Limb (tissue), 2 donors: ENCODE measurements around the gene ADCY2.
A peak's percentile ranks its signal among the peaks of the same experiment; 100 is the strongest.

Experiments used
- DNase-seq, 2 donors: peaks; one replicate each; pipeline ENCODE4 v3.0.0-alpha.2; 2016; ENCODE audit errors: extremely low spot score in 2 of 2

The ADCY2 gene

GRCh38 chr5:7437836-7438235 is 41.9 kb downstream of the ADCY2 start:
- DNase-seq = no peak

GRCh38 chr5:7445068-7445467 is 49.1 kb downstream of the ADCY2 start:
- DNase-seq = no peak

DNA sequence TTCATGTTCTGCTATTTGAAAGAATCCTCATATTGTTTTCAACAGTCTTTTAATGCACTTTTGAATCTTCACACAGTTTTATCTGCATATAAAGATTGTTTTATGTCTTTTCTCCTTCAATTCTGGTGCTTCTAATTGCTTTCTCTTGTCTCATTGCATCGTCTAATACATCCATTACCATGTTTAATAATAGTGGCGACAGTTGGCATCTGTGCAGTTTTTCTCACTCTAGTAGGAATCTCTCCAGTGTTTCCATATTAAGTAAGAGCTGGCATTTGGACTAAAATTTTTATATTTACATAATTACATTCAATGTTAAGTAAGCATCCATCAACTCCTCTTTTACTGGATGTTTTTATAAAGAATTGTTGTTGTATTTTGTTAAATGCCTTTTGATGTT is 49.9 kb downstream of the ADCY2 start:
- no peak for DNase-seq

DNA sequence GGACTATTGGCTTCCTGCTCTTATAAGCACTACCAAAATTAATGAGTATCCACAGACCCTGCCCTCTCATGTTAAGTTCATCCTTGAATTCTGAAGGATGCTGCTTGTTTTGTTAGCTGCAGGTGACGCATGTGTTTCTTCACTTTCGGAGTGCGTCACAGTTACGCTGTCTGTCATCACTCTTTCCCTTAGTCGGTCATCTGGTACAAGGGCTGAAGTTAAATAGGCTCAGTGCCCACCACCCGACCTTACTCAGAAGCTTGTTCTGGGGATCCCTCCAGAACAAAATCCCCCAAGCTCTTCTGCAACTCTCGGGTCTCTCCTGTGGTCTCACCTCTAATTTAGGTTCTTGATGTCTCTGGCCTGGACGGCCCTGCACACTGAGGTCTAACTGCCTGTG is 51.0 kb downstream of the ADCY2 start:
- DNase-seq = no peak

- DNase-seq = no peak
These were observed 58.0 kb downstream of the ADCY2 start for GRCh38 chr5:7453947-7454346.

DNA sequence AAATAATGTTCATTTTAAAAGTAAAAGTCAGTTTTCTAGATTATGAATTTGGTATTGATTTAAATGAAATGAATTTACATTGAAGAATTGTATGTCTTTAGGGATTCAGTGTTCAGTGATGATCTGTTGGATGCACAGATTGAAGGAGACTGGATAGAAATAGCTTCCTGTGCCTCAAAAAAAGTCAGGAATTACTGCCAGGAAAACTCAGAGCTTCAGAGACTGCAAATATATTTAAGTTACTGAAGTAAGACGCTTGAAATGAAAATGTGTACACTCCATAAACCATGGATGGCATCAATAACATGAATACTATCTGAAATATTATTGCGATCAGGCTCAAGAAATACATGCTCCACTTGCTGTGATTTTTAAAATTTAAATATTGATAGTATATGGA is 60.3 kb downstream of the ADCY2 start:
- DNase-seq = no peak

GRCh38 chr5:7461371-7461770 is 65.4 kb downstream of the ADCY2 start:
- DNase-seq = peak in 1 of 2 donors; percentile 12

DNA sequence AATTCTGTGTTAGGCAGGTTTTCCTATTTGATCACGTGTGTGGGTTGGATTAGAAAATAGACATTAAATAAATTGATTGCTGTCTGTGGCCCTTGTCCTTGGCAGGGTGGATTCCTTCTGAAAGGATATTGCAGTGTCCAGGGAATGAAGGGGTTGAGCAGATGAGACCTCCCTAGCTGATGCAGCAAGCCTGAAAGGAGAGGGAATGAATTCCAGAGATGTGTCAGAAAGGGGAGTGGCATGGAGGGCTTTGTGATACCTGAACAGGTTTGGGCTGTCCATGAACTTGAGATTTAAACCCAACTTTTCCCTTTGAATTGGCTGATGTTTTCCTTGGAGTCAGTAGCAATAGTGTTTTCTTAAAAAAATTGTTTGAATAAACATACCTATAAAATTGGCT is 66.8 kb downstream of the ADCY2 start:
- no peak for DNase-seq

DNA sequence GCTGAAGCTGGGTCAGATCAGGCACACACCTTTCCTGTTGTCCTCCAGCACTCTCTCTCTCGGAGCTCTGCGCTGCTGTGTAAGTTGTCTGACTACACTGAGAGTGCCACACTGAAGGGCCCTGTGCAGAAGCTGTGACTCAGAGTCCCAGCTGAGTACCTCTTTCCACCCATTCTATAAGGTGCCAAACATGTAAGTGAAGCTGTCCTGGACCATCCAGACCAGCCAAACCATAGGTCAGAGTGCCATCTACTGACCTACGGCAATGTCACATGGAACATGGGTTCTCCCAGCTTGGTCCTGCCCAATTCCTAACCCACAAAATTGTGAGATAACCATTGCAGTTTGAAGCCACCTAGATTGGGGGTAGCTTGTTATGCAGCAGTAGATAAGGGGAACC is 68.2 kb downstream of the ADCY2 start:
- no peak for DNase-seq

DNA sequence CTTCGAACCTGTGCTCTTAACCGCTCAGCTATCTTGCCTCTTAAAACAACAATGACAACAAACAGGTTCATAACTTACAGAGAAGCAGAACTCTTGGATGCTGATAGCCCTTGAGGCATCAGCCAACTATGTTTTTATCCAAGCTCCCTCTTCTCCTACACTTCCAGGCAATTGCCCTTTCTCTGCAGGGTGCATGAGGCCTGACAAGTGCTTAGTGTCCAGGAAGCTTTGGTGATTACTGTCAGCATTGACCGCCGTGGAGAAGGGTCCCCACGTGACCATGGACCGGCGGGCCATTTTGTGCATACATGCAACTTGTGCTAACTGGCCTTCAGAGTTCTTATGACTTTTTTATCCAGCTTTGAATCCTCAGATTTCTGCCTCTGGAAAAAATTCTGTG is 71.2 kb downstream of the ADCY2 start:
- no peak for DNase-seq

DNA sequence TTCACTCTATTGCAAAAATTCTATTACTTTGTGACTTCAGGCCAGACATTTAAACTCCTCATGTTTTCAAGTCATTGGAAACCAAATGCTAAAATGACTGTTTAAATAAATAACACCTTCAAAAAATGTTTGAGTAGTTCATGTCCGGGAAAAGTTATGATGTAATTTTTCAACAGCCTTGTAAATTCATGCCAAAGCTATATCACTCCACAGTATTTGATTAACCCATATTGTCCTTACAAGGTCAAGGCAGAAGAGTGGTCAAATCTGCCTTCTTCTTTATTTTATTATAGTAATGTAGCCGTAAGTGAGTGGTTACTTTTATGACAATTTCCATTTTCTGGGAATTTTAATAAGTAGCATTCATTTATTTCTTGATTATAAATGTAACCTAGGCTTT is 72.8 kb downstream of the ADCY2 start:
- DNase-seq = no peak

DNA sequence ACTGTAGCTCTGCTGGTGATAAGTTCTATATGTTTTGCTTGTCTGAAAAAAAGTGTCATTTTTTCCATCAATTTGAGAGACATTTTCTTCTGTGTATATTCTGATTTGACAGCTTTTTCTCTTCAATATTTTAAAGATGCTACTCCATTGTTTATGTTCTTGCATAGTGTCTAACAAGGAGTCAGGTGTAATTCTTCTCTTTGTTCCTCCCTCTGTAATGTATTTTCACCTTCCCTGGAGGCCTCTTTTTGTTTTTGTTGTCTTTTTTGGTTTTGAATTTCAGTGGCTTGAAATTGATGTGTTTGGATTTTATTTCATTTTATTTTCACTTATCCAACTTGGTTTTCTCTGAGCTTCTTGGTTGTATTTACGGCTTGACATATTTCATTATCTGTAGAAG is 75.8 kb downstream of the ADCY2 start:
- no peak for DNase-seq

DNA sequence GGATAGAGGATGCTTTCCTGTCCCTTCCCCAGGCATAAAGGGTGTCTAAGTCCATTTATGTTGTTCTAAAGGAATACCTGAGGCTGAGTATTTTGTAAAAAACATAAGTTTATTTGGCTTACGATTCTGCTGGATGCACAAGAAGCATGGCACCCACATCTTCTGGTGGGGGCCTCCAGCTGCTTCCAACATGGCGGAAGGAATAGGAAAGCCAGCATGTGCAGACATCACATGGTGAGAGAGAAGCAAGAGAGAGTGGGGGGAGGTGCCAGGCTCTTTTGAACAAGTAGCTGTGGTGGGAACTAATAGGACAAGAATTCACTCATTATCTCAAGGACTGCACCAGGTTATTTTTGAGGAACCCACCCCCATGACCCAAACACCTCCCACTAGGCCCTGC is 77.2 kb downstream of the ADCY2 start:
- no peak for DNase-seq

DNA sequence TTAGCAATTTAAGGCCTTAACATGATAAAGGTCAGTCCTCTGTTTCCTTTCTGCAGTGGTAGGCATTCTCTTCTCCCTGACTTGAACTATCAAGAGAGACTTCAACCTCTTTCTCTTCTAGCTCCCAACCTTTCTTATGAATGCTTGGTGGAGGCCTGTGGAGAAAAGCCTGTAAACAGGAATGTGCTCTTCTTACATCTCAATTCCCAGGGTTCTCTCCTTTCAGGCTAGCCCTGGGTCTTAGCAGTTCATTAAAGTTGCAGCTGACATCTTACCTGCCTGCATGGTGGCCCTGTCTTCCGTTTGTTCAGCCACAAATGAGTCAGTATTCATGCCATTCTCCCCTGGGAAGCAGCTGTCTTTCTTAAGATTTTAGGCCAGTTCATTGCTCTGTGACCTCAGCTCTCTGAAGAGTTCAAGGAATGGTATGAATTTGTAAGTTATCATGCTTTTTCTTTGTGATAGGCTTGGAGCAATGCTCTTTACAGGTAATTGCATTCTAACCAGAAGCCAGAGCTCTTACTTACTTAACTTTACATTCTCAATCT is 77.8 kb downstream of the ADCY2 start:
- no peak for DNase-seq

- DNase-seq = no peak
These were observed 79.0 kb downstream of the ADCY2 start for GRCh38 chr5:7474821-7475403.

DNA sequence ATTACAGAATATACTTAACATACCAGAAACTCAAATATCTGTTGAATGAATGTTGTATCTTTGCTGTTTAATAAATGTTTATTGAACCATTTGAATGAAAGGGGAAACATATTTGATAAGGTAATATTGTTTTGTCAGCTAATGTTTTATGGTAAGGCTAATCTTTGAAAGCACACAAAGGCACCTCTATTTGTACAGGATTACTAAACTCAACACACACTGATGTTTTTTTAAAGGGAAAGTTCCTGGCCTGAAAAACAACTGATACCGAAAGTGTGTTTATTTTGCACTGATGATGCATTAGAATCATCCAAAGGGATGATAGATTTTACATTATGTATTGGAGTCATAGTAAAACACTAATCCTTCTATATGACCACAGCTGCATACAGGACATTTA is 82.5 kb downstream of the ADCY2 start:
- DNase-seq = no peak

GRCh38 chr5:7488734-7489133 is 92.8 kb downstream of the ADCY2 start:
- DNase-seq = no peak

GRCh38 chr5:7492371-7492770 is 96.4 kb downstream of the ADCY2 start:
- no peak for DNase-seq

DNA sequence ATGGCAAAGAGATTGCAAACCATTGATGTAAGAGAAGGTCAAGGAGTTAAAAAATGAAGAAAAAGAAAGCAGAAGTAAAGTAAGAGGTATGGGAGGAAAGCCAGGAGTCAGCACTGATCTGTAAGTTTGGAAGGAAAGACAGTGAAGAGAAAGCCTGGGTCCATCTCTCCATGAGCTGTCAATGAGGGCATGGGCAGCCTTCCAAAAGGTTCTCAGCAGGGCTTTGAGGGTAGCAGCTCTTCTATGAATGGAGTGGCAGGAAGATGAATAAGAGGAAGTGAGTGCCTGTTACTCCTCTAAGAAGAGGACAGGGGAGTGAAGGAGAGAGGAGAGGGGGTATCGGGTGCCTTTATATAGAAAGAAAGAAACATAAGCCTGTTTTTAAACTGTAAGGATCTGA is 97.1 kb downstream of the ADCY2 start:
- no peak for DNase-seq

DNA sequence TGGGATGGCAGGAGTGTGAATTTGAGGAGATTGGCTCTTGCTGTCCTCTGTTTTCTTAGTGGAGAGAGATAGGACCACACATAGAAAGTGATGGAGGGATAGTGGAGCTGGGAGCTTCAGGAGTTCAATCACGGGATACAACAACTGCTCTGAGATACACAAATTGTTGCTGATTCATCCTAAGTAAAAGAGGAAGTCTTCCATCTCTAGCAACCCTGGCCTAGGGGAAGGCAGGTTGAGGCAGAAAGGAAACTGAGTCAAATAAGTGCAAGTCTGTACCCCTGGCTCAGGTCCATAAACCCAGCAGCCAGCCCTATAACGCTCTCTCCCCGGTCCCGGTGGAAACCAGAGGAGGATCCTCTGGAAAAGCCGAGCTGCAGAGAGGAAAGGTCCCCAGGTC is 97.7 kb downstream of the ADCY2 start:
- DNase-seq = no peak

DNA sequence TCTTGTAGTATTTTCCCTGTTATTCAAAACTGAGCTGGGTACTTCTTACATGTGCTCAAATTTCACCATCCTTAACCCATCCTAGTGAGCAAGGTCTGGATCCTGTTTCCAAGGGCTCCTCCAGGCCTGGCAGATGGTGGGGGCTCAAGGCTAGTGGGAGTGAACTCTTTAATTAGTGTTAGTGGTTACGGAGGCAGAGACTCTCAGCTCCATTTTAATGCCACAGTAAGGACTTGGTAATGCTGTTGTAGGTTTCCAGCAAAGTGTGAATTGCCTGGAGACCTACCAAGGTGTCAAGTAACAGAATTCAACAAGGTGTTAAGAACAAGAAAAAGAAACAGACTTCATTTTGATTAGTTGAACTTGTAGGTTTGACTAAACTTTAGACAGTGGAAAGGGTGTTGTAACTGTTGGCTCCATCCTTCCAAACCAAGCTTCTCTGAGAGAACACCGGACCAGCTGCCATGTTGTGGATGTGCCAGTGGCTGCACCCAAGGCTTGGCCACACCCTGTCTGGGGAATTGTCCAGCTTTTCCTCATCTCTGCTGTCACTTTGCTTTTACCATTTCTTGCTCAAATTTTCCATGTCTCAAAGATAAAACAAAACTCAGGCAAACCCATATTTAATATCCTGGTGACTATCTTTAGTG is 98.7 kb downstream of the ADCY2 start:
- DNase-seq = no peak

DNA sequence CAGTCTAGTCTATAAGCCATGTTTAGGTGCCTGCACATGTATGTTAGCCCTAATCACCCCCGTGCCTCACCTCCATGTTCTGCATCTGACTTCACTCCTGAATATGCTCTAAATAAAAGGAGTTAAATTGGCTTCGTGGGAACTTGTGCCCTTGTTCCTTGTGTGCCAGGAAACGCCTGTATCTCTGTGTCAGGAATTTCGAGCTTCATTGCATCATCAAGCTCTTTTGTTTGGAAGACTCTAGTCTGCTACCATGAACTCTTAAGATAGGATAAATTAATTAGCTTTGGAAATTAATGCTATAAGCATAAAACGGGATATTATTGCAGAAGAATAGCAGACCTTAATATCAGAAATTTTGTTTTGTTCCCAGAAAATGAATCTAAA is 99.2 kb downstream of the ADCY2 start:
- no peak for DNase-seq

- no peak for DNase-seq
These were observed 104.3 kb downstream of the ADCY2 start for GRCh38 chr5:7500256-7500655.

DNA sequence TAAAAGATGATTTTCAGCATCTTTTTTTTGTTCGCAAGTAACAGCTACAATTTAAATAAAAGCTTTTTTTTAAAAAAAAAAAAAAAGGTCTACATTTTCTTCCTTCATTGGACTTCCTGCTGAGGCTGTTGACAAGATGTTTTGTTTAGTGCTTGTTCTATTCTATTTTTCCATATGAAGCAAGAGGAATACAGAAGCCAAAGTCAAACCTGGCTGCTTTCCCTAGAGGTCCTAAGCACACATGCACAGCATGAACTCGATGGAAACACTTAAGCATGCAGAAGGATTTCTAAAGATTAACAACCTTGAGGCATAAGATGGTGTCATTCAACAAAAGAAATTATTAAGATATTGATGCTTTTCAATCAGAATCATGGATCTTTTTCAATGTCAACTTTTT is 105.1 kb downstream of the ADCY2 start:
- peak in 1 of 2 donors; percentile 7 for DNase-seq
